Measurements from ENCODE around the gene LAMA2. TPM values are rescaled to one million over a fixed set of nuclear protein-coding genes. Genes with fewer than 3 reads are reported as not detected.

LAMA2 gene
- total and polyA plus RNA-seq, 2 of the 8 experiments (the other 6 are each of a cell fraction or from before 2014, with no cell fraction given): 1.3 to 3.8 TPM

DNA sequence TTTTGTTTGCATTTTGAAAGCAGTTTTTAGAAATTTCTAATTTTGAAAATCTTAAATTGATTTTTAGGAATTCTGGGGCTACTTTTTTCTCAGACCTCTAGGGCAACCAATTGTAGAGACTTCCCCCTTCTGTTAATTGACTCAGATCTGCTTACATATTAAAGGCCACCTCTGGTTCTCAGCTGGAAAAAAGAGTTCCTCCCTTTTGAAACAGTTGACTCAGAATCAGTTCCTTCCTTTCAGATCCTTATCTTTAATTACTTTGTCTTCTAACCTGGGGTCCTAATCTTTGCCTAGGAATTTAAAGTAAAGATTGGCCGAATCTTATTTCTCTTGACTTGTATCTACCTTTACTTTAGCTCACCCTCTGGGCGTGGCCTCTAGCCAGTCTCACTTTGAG is 146.8 kb downstream of the LAMA2 start:
- no peak overlapping the region for H2AK5ac ChIP-seq (ENCODE audit: low read depth, low read length)
- H2BK12ac ChIP-seq (ENCODE audit: low read depth, low read length): no peak overlapping the region
- ChIA-PET CTCF (ENCODE audit: partially characterized antibody) (no interaction called here), POLR2A (ENCODE audit: partially characterized antibody) (no interaction called here)
- H4K8ac ChIP-seq (ENCODE audit: extremely low read depth, insufficient read depth, low read length): no peak overlapping the region
- H3K56ac ChIP-seq (replicated peaks; ENCODE audit: insufficient read length, low read depth, low read length): no peak overlapping the region
- H3K79me1 ChIP-seq (ENCODE audit: low read depth, low read length): no peaks in the 10 kb centered on the region
- H4K91ac ChIP-seq (replicated peaks; ENCODE audit: insufficient read length, low read length): no peak overlapping the region
- H4K5ac ChIP-seq (ENCODE audit: insufficient read length, low read depth, low read length): no peak overlapping the region
- H3K23me2 ChIP-seq (ENCODE audit: low read depth, low read length): no peaks in the 10 kb centered on the region
- DNase-seq (ENCODE audit: low read depth in 1 of 2, low spot score in 2 of 2) (no peak), FAIRE-seq (no peak)
- no peaks in the 10 kb centered on the region; a peak in 1 of 7 replicates for H3K4me1 ChIP-seq (replicated peaks in 1 of 4; ENCODE audit: control insufficient read depth in 3 of 4, insufficient read depth in 4 of 4, low read length in 3 of 4)
- no peak overlapping the region for H3K4me2 ChIP-seq (ENCODE audit: insufficient read depth in 1 of 2, low read depth in 2 of 2, low read length in 2 of 2)
- no peak overlapping the region for H2BK120ac ChIP-seq (replicated peaks; ENCODE audit: low read depth, low read length)
- H3K14ac ChIP-seq (ENCODE audit: insufficient read length): no peak overlapping the region
- no peak overlapping the region for H2BK20ac ChIP-seq (ENCODE audit: low read length)
- H3K4ac ChIP-seq (replicated peaks; ENCODE audit: insufficient read length, low read depth, low read length): no peak overlapping the region
- H4K20me1 ChIP-seq (replicated peaks in 1 of 2; ENCODE audit: control insufficient read depth in 1 of 2, insufficient read depth in 2 of 2, low read length in 2 of 2): no peaks in the 10 kb centered on the region
- no peak overlapping the region for H3K4me3 ChIP-seq (ENCODE audit: extremely low read depth in 1 of 4, insufficient read depth in 2 of 4, low read depth in 3 of 4, low read length in 4 of 4)
- H3K79me2 ChIP-seq (ENCODE audit: control insufficient read depth in 1 of 2, insufficient read depth in 2 of 2, low read length in 2 of 2): no peaks in the 10 kb centered on the region
- 45% methylated on average over 2 of the region's 2 CpGs; no CpG with 5 or more reads in 1 of the 2 experiments for WGBS, 2 experiments (ENCODE audit: extremely low coverage in 1 of 2, insufficient coverage in 1 of 2, insufficient read length in 1 of 2, insufficient replicate concordance in 2 of 2, low coverage in 1 of 2, low lambda C conversion rate in 2 of 2, missing lambda C conversion rate in 1 of 2)
- H3K27ac ChIP-seq (ENCODE audit: low read depth, low read length): no peak overlapping the region
- no peaks in the 10 kb centered on the region for H3K36me3 ChIP-seq (ENCODE audit: control insufficient read depth in 2 of 4, insufficient read depth in 4 of 4, low read length in 3 of 4)
- no peaks in the 10 kb centered on the region for H3K9me3 ChIP-seq (ENCODE audit: insufficient read depth in 2 of 2, low read depth in 1 of 2, low read length in 1 of 2)
- H2BK5ac ChIP-seq (ENCODE audit: low read depth, low read length): no peak overlapping the region
- H2BK15ac ChIP-seq (ENCODE audit: low read length): no peak overlapping the region
- H2AFZ ChIP-seq (ENCODE audit: low read length): no peak overlapping the region
- H3K23ac ChIP-seq (ENCODE audit: insufficient read length): no peak overlapping the region
- peaks cover 0 to 4% (median 2%) of the 10 kb centered on the region in 4 experiments; a peak in 3 of 7 replicates for H3K27me3 ChIP-seq (replicated peaks in 1 of 4; ENCODE audit: control insufficient read depth in 3 of 4, extremely low read depth in 1 of 4, insufficient read depth in 3 of 4, low read length in 3 of 4)
- no peak overlapping the region for H3K18ac ChIP-seq (ENCODE audit: extremely low read depth, low read length)
- no peak overlapping the region for H3K9ac ChIP-seq (replicated peaks in 1 of 4; ENCODE audit: extremely low read depth in 1 of 4, low read depth in 3 of 4, low read length in 3 of 4)
- TF ChIP-seq RAD21 (IDR thresholded peaks at IDR 0.05 in 1 of 2, conservative IDR thresholded peaks at IDR 0.05 in 1 of 2; ENCODE audit: low read depth in 2 of 2, low read length in 2 of 2): no peak
- no peak for TF ChIP-seq GTF2F1 (IDR thresholded peaks at IDR 0.05; ENCODE audit: borderline replicate concordance, low read depth, low read length)
- TF ChIP-seq CBX5 (IDR thresholded peaks at IDR 0.05; ENCODE audit: low read depth, low read length): no peak
- TF ChIP-seq FOSL1 (IDR thresholded peaks at IDR 0.05; ENCODE audit: insufficient read depth, low read depth, low read length): no peak
- no peak for TF ChIP-seq BCL11A (IDR thresholded peaks at IDR 0.05; ENCODE audit: low read depth in 2 of 2, low read length in 2 of 2)
- TF ChIP-seq SIX5 (IDR thresholded peaks at IDR 0.05; ENCODE audit: low read depth, low read length): no peak
- TF ChIP-seq SUZ12 (IDR thresholded peaks at IDR 0.05; ENCODE audit: low read length): no peak
- no peak for TF ChIP-seq EGR1 (IDR thresholded peaks at IDR 0.05; ENCODE audit: borderline replicate concordance, low read depth, low read length)
